ENCODE results near the gene CCNYL1. TPM values are rescaled to one million over a fixed set of nuclear protein-coding genes. Genes with fewer than 3 reads are reported as not detected.

The CCNYL1 gene
- total RNA-seq, 1 donor, result 10.8 TPM

Other genes with a start within 250 kb of the CCNYL1 start
- 69.3 TPM for gene CREB1, start 181.7 kb upstream of the CCNYL1 start, total RNA-seq
- gene METTL21A, start 86.2 kb upstream of the CCNYL1 start, total RNA-seq, result 13.2 TPM
- gene FZD5, start 58.3 kb downstream of the CCNYL1 start, total RNA-seq, result 0.42 TPM

All from mononuclear cell (primary cell).